HG02938 (cell line): Measurements from ENCODE around the gene OXA1L.
"Not testable (repeated sequence)": the region's sequence is repeated elsewhere in the genome, so short reads cannot be mapped to it uniquely, and the experiment has no call there.

ENCODE experiments used
- ATAC-seq: cut with Tn5 transposase; IDR thresholded peaks from one replicate; pipeline ENCODE4 v1.9.1; 2021; ENCODE audit warnings: mild to moderate bottlenecking, moderate library complexity; ENCODE audit not compliant: unreplicated experiment

The OXA1L gene

DNA sequence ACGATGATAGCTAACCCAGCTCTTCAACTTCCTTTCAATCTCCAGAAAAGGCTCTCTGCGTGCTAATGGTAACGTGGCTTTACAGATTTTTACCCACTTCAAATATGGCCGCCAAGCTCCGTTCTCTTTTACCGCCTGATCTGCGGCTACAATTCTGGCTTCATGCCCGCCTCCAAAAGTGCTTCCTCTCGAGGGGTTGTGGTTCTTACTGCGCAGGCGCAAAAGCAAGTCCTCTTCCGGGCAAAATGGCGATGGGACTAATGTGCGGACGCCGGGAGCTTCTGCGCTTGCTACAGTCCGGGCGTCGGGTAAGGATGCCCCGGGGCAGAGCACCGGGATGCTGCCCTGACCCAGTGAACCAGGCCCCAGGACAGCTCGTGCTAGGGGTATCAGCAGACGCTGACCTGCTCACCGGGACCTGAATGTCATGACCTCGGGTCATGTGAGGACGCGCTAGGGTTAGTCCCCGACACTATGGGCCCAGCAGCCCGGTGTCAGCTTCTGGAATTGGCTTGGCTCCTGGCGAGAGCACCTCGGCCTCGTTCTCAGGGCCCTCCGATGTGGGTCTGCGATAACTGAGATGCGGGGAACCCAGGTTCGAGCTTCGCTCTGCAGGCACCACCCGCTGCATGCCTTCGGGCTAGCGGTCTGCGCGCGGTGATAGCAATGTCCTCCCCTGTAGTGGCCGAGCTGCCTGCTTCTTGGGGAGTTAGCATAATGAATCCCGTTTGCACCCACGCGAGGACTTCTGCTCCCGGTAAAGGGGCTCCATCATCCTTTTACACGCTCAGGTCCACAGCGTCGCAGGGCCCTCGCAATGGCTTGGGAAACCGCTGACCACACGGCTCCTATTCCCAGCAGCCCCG, at the start of gene OXA1L:
Gene OXA1L, plus strand, starts transcription at position 232 of the 866 bp plus-strand sequence. Its CDS starts 14 bp downstream, at position 246.
- peak; percentile 85 for ATAC-seq

DNA sequence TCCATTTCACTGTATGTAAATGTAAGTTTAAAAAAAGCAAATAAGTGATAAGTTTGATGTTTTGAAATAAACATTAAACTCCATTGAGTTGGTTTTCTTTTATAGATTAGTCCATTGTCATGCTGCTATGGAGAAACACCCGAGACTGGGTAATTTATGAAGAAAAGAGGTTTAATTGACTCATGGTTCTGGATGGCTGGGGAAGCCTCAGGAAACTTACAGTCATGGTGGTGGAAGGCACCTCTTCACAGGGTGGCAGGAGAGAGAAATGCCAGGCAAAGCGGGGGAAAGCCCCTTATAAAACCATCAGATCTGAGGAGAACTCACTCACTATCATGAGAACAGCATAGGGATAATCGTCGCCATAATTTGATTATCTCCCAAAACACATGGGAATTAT, 48.4 kb upstream of the OXA1L start:
- ATAC-seq: no peak

DNA sequence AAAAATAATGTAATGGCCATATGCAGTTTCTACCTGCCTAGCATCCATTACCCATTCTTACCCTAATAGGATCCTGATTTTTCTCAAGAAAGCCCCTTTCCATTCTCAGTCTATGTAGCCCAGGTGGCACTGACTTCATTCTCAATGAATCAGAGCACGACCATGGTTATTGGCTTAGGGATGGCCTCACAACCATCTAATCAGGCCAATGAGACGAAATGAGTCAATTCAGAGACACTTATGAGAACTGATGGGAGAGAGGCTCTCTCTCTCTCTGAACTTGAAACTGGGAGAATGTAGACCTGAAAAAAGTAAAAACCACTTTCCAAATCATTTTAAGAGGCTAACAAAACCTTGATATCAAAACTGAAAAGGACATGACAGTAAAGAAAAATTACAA, 45.3 kb upstream of the OXA1L start:
- no peak for ATAC-seq

DNA sequence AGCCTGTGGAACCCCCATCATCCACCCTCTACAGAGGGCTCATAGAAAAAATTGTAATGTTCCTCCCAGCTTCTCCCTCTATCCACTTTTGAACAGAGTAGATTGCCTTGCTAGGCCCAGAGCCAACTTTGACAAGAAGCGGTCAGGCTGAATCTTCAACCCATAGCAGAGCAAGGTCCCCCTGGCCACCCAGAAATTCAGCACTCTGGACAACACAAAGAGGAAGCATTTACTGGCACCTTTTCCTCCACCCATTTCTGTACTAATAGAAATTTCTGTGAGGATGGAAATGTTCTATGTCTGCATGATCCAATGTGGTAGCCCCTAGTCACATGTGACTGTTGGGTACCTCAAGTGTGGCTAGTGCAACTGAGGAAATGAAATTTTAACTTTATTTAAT, 42.7 kb upstream of the OXA1L start:
- ATAC-seq: no peak

DNA sequence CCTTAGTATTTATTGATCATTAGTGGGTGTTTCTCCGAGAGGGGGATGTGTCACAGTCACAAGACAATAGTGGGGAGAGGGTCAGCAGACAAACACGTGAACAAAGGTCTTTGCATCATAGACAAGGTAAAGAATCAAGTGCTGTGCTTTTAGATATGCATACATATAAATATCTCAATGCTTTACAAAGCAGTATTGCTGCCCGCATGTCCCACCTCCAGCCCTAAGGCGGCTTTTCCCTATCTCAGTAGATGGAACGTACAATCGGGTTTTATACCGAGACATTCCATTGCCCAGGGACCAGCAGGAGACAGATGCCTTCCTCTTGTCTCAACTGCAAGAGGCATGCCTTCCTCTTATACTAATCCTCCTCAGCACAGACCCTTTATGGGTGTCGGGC, 41.6 kb upstream of the OXA1L start:
- not testable (repeated sequence) for ATAC-seq

DNA sequence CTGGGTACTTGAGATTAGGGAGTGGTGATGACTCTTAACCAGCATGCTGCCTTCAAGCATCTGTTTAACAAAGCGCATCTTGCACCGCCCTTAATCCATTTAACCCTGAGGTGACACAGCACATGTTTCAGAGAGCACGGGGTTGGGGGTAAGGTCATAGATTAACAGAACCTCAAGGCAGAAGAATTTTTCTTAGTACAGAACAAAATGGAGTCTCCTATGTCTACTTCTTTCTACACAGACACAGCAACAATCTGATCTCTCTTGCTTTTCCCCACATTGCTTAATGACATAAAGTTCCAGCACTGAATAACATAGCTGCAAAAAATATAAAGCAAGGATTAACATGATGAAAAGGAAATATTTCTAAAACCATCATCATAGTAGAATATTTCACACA, 41.1 kb upstream of the OXA1L start:
- not testable (repeated sequence) for ATAC-seq

DNA sequence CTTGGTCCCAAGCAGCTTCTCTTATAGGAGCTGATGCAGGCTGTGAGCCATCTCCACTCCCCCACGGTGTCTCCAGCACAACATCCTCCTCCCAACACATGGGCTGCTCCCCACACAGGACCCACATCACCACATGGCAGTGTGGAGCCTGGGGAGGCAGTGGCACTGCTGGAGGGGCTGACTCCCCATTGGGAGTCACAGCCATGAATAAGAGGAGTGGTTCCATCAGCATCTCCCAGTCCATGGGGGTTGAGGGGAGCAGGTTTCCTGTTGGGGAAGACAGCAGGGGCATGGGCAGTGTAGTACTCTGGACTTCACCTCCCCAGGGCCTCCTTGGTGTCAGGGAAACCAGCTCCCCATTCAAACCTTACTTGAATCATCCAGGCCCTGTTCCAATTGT, 40.5 kb upstream of the OXA1L start:
- ATAC-seq: no peak

DNA sequence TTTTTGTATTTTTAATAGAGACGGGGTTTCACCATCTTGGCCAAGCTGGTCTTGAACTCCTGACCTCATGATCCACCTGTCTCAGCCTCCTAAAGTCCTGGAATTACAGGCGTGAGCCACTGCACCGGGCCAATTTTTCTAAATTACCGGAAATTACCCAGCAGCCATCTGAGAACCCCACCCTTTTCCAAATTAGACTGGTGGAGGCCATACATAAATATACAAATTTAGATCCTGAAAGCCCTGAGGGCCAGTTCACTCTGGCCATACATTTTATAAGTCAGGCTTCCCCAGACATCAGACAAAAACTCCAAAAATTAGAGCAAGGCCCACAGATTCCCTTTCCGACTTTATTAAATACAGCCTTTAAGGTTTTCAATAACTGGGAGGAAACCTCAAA, 34.4 kb upstream of the OXA1L start:
- ATAC-seq: not testable (repeated sequence)

DNA sequence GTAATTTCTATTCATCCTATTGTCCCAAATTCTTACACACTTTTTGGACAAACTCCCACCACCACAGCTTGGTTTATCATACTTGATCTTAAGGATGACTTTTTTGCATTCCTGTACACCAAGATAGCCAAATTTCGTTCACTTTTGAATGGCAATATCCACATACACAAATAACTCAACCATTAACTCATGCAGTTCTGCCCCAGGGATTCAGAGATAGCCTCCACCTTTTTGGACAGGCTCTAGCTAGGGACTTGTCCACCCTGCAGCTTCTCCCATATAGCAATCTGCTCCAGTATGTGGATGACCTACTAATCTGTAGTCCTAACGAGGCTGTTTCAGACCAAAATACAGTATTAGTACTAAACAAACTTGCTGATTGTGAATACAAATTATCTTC, 32.7 kb upstream of the OXA1L start:
- no peak for ATAC-seq

DNA sequence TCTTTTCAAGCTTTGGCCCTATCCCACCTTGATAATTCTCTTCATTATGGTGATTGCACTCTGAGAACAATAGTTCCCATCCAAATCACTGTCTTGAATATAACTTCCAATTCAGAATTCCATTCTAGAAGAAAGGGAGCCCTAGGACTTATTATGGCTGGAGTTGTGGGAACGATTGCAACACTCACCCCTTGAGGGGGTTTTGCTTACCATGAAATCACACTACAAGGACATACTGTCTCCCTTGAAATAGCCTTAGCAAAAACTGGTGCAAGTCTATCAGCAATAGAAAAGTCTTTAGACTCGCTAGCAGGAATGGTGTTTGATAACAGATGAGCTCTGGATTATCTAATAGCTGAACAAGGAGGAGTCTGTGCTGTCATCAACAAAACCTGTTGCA, 31.4 kb upstream of the OXA1L start:
- no peak for ATAC-seq

DNA sequence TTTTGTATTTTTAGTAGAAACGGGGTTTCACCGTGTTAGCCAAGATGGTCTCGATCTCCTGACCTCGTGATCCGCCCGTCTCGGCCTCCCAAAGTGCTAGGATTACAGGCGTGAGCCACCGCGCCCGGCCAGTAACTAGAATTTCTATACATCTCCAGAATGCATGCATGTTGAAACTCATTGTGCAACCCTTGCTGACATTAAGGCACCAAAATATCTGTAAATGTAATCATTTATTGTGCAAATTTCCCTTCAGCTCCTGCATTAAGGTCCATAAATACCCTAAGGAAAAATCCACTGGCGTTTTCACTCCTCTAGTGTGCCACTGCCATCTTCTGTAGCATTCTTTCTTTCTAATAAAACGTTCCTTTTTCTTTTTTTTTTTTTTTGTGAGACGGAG, 30.1 kb upstream of the OXA1L start:
- not testable (repeated sequence) for ATAC-seq

DNA sequence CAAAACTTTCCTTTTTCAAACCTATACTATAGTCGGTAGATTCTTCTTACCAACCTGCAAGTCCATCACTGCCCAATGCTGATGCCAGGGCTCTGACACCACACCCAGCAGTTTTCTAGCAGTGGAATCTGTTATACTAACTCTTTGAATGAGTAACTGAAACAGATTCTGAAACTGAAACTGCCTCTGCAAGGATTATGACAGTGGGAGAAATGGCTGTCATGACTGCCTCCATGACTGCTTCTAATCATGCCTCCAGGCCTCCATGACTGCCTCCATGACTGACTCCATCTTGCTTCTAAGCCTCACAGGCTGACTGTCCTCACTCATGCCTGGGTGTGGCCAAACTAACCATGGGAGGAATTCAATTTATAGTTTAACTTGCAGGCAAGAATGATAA, 29.4 kb upstream of the OXA1L start:
- peak; percentile 78 for ATAC-seq

DNA sequence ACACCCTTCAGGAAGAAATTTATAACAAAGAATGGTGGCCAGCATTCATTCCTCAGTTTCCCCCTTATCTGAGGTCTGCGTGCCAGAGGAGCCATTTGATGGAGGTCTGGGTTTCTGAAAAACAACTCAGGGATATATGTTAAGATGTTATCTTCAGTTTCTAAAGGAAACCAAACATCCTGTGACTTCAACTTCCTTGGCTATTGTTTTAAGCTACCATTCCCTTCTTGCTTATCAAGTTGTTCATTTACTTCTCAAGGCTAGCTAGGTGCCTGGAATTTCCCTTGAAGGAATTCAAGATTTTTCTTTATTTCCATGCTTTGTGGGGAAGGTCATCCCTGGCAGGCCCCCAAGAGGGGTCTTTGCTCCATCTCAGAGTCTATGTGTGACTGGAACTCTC, 27.1 kb upstream of the OXA1L start:
- no peak for ATAC-seq

DNA sequence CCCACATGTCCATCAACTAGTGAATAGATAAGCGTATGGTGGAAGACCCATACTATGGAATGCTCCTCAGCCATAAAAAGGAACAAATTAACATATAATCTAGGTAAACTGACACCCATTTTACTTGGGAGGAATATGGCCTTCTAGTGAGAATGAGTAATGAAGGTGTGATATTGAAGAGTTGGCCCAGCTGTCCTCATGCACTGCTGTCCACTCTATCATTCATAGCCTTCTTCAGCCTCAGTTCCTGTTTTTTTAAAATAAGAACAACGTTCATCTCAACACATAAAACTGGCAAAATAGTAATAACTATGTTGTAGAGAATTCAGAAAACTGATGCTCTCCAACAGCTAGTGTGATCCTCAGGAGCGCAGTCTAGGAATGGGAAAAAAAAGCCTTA, 26.5 kb upstream of the OXA1L start:
- ATAC-seq: no peak

DNA sequence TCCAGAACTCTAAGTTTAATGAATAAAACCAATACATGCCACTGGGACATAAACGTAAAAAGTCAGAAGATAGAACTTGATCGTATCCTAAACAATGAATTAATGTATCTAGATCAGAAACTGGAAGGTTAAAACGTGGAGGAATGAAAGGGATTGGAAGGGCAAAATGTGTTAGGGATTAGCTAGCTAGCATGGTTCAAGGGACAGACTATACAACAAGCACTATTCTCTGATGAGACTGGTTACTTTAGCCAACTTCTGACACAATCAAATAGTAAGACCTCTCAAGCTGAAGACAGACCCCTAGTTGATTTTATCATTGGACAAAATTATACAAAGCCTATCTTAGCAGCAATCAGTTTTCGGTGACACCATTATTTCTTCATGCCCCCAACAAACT, 18.7 kb upstream of the OXA1L start:
- ATAC-seq: no peak

DNA sequence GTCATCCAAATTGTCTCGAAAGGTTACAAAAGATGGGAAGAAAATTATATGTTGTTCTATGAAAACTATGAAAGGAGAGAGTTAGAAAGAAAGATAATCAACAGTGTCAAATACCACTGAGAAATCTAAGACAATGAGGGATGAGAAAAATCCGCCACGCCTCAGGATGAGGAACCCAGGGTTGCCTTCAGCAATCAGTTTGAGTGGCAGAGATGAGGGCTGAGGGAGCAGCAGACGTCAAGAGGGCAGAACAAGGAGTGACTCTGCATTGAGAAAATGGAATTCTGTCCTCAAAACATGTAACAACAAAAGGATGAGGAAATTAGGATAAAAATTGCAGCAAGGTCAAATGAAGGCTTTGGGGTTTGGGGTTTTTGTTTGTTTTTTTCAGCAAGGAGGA, 18.3 kb upstream of the OXA1L start:
- ATAC-seq: no peak

DNA sequence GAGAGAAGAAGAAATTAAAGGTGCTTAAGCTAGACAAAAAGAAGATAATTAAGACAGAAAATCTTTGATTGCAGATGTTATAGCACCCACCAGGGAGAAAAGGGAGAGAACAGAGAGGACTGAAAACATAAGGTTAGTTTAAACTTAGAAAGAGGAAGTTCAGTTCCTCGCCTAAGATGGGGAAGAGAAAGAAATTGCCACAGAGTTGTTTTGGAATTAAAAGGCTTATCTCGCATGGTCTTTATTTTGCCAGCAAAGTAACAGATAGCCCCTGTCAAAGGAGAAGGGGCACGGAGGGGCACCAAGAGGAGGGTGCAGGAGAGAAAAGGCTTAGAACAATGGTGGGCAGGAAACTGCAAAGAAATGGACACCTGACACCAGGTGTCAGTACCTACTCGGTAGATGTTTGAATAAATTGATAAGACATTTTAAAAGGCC, 17.8 kb upstream of the OXA1L start:
- no peak for ATAC-seq

DNA sequence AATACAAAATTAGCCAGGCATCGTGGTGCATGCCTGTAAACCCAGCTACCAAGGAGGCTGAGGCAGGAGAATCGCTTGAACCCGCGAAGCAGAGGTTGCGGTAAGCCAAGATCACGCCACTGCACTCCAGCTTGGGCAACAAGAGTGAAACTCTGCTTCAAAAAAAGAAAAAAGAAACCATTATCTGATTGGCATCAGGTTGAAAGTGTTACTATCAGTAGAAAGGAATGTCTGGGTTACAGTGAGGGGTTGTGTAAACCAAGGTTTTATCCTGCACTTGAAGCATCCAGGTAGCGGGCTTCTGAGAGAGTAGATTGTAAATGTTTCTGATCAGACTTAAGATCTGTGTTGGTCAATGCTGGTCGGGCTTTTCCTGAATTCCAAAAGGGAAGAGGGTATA, 14.1 kb upstream of the OXA1L start:
- no peak for ATAC-seq

DNA sequence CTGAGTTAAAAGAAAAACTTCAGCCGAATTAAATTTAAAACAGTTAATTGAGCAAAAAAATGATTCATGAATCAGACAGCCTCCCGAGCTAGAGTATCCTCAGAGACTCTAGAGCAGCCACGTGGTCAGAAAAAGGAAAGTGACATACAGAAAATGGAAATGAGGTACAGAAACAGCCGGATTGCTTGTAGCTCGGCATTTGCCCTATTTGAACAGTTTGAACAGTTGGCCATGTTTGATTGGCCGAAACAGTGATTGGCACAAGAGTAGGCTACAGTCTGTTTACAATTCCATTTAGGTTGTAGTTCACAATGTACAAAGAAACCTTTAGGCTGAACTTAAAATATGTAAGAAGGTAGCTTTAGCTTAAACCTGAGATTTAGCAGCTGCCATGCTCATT, 12.9 kb upstream of the OXA1L start:
- no peak for ATAC-seq

DNA sequence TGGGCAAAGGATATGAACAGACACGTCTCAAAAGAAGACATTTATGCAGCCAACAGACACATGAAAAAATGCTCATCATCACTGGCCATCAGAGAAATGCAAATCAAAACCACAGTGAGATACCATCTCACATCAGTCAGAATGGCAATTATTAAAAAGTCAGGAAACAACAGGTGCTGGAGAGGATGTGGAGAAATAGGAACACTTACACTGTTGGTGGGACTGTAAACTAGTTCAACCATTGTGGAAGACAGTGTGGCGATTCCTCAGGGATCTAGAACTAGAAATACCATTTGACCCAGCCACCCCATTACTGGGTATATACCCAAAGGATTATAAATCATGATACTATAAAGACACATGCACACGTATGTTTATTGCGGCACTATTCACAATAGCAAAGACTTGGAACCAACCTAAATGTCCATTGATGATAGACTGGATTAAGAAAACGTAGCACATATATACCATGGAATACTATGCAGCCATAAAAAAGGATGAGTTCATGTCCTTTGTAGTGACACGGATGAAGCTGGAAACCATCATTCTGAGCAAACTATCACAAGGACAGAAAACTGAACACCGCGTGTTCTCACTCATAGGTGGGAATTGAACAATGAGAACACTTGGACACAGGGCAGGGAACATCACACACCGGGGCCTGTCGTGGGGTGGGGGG, 8.4 kb upstream of the OXA1L start:
- ATAC-seq: not testable (repeated sequence)

DNA sequence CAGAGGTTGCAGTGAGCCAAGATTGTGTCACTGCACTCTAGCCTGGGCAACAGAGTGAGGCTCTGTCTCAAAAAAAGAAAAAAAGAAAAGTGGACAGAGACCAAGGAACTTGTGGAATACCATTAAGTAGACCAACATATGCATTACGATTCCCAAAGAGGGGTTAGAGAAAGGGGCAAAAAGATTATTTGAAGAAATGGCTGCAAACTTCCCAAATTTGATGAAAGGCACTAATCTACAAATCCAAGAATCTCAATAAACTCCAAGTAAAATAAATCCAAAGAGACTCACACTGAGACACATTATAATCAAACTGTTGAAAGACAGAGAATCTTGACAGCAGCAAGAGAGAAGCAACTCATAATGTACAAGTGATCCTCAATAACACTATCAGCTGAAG, 4.8 kb upstream of the OXA1L start:
- no peak for ATAC-seq

DNA sequence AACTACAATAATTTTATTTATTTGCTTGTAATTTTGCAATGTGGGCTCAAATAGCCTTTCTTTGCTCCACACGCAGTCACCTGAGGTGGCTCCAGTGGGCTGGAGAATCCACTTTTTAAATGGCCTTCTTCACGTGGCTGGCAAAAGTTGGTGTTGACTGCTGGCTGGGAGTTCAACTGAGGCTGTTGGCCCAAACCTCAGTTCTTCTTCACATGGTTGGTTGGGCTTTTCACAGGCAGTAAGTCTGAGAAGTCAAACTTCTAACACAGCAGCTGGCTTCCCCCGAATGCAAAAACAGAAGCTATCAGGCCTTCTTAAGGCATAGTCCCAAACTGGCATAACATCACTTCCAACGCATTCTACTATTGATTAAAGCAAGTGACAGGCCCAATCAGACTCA, 2.1 kb upstream of the OXA1L start:
- ATAC-seq: no peak

DNA sequence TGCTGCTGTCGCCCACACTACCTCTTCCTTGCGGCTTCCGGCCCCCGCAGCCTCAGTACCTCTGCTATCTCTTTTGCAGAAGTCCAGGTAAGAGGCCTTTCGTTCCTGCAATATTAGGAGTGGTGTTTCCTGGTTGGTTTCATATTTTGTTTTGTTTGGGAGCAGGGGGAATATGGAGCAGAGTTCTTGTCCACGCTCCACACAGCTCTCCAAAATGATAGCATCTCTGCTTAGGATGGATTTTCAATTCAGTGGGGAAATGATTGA, 768 bp downstream of the OXA1L start:
- peak; percentile 14 for ATAC-seq
